H1 (cell line): ENCODE results near the gene P4HA3.

ENCODE experiments used
- ATF2 ChIP-seq: IDR thresholded peaks from 2 replicates; pipeline ENCODE4 v1.6.1; 2012; ENCODE audit warnings: low read length, inconsistent platforms
- CEBPB ChIP-seq: IDR thresholded peaks from 2 replicates; pipeline ENCODE4 v1.6.1; 2012; ENCODE audit warnings: low read depth, low read length
- CTCF ChIP-seq, 3 experiments: IDR thresholded peaks; 1 replicate in 2 of 3; 2 replicates in 1 of 3; pipeline versions ENCODE4 v1.5.1 to v1.6.1; 2011; ENCODE audit warnings: low read length in 3 of 3, mild to moderate bottlenecking in 3 of 3, inconsistent platforms in 2 of 3, low read depth in 1 of 3, moderate library complexity in 1 of 3; ENCODE audit not compliant: insufficient read depth in 1 of 3; ENCODE audit errors: control extremely low read depth in 1 of 3
- EZH2 ChIP-seq: fragments of 200-600 bp; sonication (generic); IDR thresholded peaks from 2 replicates; pipeline ENCODE4 v1.7.1; 2012; ENCODE audit warnings: low read depth, mild to moderate bottlenecking, moderate library complexity, low read length, inconsistent platforms; ENCODE audit not compliant: severe bottlenecking
- FOSL1 ChIP-seq: IDR thresholded peaks from 2 replicates; pipeline ENCODE4 v1.6.1; 2011; ENCODE audit warnings: mild to moderate bottlenecking, low read depth, low read length, moderate library complexity; ENCODE audit not compliant: insufficient read depth
- JUN ChIP-seq: IDR thresholded peaks from 2 replicates; pipeline ENCODE4 v1.6.1; 2011; ENCODE audit warnings: low read depth, mild to moderate bottlenecking, improper control_type of control experiment, low read length
- KDM5A ChIP-seq: fragments of 200-600 bp; IDR thresholded peaks from 2 replicates; pipeline ENCODE4 v1.7.1; 2012; ENCODE audit warnings: mild to moderate bottlenecking, low read length, inconsistent platforms, mixed read lengths
- POLR2A ChIP-seq, 2 experiments: IDR thresholded peaks; 1 replicate in 1 of 2; 2 replicates in 1 of 2; pipeline ENCODE4 v1.6.1; 2011; ENCODE audit warnings: low read depth in 2 of 2, low read length in 2 of 2, mild to moderate bottlenecking in 2 of 2; ENCODE audit errors: control extremely low read depth in 1 of 2
- RFX5 ChIP-seq: IDR thresholded peaks from 2 replicates; pipeline ENCODE4 v1.6.1; 2011; ENCODE audit warnings: low read depth, low read length, improper control_type of control experiment, borderline replicate concordance
- TAF1 ChIP-seq: IDR thresholded peaks from 2 replicates; pipeline ENCODE4 v1.6.1; 2011; ENCODE audit warnings: mild to moderate bottlenecking, low read depth, low read length
- TBP ChIP-seq: IDR thresholded peaks from 2 replicates; pipeline ENCODE4 v1.6.1; 2011; ENCODE audit warnings: low read depth, low read length, improper control_type of control experiment
- TEAD4 ChIP-seq: IDR thresholded peaks from 2 replicates; pipeline ENCODE4 v1.6.1; 2012; ENCODE audit warnings: low read depth, low read length, inconsistent platforms, mixed read lengths
- USF2 ChIP-seq: IDR thresholded peaks from 2 replicates; pipeline ENCODE4 v1.6.1; 2011; ENCODE audit warnings: low read length, improper control_type of control experiment
- YY1 ChIP-seq: IDR thresholded peaks from 2 replicates; pipeline ENCODE4 v1.6.1; 2011; ENCODE audit warnings: low read depth, mild to moderate bottlenecking, low read length

- TF ChIP-seq CTCF (IDR thresholded peaks at IDR 0.05; ENCODE audit: control extremely low read depth in 1 of 3, insufficient read depth in 1 of 3, low read depth in 1 of 3, low read length in 3 of 3) (no peak), YY1 (no peak), JUN (no peak), FOSL1 (no peak), POLR2A (IDR thresholded peaks at IDR 0.05; ENCODE audit: control extremely low read depth in 1 of 2, low read depth in 2 of 2, low read length in 2 of 2) (no peak), TBP (no peak), KDM5A (no peak), RFX5 (no peak), EZH2 (no peak), TEAD4 (no peak), USF2 (no peak), CEBPB (no peak), ATF2 (no peak), TAF1 (no peak)
Measured at GRCh38 chr11:74233683-74234082, 77.8 kb downstream of the P4HA3 start.
